Upper lobe of left lung (tissue), 6 donors: ENCODE results near the gene CNIH2. TPM values are rescaled to one million over a fixed set of nuclear protein-coding genes. Genes with fewer than 3 reads are reported as not detected.

ENCODE experiments used
- ATAC-seq, 2 donors: fragments of 200-7000 bp; cut with Tn5 transposase; one replicate each; pipeline ENCODE4 v1.9.1; 2022; ENCODE audit warnings: mild to moderate bottlenecking in 2 of 2, moderate library complexity in 2 of 2; ENCODE audit not compliant: low FRiP score in 2 of 2
- DNase-seq, 2 donors: peaks; one replicate each; pipeline ENCODE4 v3.0.0-alpha.2; 2019 to 2020
- H3K27ac ChIP-seq, 4 donors: fragments of 200-600 bp; sonication (generic); one replicate each; pipeline ENCODE4 v1.5.1; 2016 to 2019
- H3K27me3 ChIP-seq, 4 donors: fragments of 200-600 bp; sonication (generic); one replicate each; pipeline ENCODE4 v1.5.1; 2017 to 2019
- H3K36me3 ChIP-seq, 4 donors: fragments of 200-600 bp; sonication (generic); one replicate each; pipeline ENCODE4 v1.5.1; 2016 to 2019
- H3K4me1 ChIP-seq, 4 donors: fragments of 200-600 bp; sonication (generic); one replicate each; pipeline ENCODE4 v1.5.1; 2018 to 2019
- H3K4me3 ChIP-seq, 4 donors: fragments of 200-600 bp; sonication (generic); one replicate each; pipeline ENCODE4 v1.5.1; 2017 to 2019; ENCODE audit warnings: mild to moderate bottlenecking in 2 of 4, moderate library complexity in 1 of 4
- H3K9me3 ChIP-seq, 4 donors: fragments of 200-600 bp; sonication (generic); one replicate each; pipeline ENCODE4 v1.5.1; 2018 to 2019
- EP300 ChIP-seq, 4 donors: sonication (generic); formaldehyde crosslinking; IDR thresholded peaks; one replicate each; pipeline ENCODE4 v1.5.1; 2017; ENCODE audit warnings: antibody characterized with exemption in 4 of 4, control low read depth in 2 of 4
- POLR2A ChIP-seq, 4 donors: fragments of 450-650 bp; IDR thresholded peaks; one replicate each; pipeline ENCODE4 v1.5.1; 2016 to 2017; ENCODE audit warnings: antibody characterized with exemption in 4 of 4, mild to moderate bottlenecking in 2 of 4
- POLR2AphosphoS5 ChIP-seq, 2 donors: sonication (generic); formaldehyde crosslinking; IDR thresholded peaks; one replicate each; pipeline ENCODE4 v1.5.1; 2017; ENCODE audit warnings: antibody characterized with exemption in 2 of 2
- WGBS, 2 donors: methylation state at CpG; one replicate each; pipeline ENCODE4 v1.1.5; 2017 to 2018; 5-methylcytosine and 5-hydroxymethylcytosine counted together
- total RNA-seq, 6 donors: library from RNA; depleted of rRNA in 4 of 6; stranded (reverse); fragments of >200 nt in 4 of 6; gene quantifications; one replicate each; pipeline versions ENCODE4 v1.1.0 to v1.2.1, GENCODE V29; 2016 to 2021
- TF ChIP-seq, protein P1 (sequence below), 6 experiments: fragments of 450-650 bp in 4 of 6; fragments of 200-600 bp in 2 of 6; sonication (generic) in 2 of 6; IDR thresholded peaks; one replicate each; pipeline ENCODE4 v1.5.1; 2016 to 2019; ENCODE audit warnings: antibody characterized with exemption in 6 of 6
- donor health status: DM: no; HTN: no; CAD: no; lungs with moderate emphysema.
- donor health status: DM: no; HTN: yes; CAD: no; lungs with severe emphysema.

The CNIH2 gene
- total RNA-seq, 6 donors from 2014 or later, result 1.4 to 2.0 (median 1.6) TPM; not detected in 2

DNA sequence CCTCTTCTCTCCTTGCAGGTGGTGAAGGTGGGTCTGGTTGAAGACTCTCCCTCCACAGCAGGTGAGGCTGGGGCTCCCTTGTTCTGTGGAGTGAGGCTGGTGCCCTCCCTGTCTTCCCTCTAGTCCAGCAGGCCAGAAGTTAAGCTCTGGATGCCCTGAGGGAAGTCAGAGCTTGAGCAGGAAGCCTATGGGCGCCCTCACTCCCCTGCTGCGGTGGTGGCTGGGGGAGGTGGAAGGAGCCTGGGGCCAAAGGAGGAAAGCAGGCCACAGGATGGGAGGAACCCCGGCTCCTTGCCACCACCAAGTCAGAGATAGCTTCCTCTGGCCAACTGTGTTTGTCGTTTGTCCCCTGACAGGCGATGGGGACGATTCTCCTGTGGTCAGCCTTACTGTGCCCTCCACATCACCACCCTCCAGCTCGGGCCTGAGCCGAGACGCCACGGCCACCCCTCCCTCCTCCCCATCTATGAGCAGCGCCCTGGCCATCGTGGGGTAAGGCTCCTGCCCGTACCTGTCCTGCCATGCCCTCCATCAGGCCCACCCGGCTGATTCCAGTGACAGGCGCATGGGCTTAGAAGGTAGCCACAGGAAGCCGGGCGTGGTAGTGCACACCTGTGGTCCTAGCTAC is 39.1 kb upstream of the CNIH2 start:
- WGBS, 2 donors, result 88 to 94% methylated on average over 11 to 17 of the region's 17 CpGs
- peaks cover 16 to 96% (median 78%) of the 10 kb centered on the region in 4 donors for H3K36me3 ChIP-seq
- DNase-seq (no peak), ATAC-seq (no peak)
- H3K4me3 ChIP-seq, result no peak overlapping the region
- no peak for TF ChIP-seq EP300 (IDR thresholded peaks at IDR 0.05)
- TF ChIP-seq, protein P1, sequence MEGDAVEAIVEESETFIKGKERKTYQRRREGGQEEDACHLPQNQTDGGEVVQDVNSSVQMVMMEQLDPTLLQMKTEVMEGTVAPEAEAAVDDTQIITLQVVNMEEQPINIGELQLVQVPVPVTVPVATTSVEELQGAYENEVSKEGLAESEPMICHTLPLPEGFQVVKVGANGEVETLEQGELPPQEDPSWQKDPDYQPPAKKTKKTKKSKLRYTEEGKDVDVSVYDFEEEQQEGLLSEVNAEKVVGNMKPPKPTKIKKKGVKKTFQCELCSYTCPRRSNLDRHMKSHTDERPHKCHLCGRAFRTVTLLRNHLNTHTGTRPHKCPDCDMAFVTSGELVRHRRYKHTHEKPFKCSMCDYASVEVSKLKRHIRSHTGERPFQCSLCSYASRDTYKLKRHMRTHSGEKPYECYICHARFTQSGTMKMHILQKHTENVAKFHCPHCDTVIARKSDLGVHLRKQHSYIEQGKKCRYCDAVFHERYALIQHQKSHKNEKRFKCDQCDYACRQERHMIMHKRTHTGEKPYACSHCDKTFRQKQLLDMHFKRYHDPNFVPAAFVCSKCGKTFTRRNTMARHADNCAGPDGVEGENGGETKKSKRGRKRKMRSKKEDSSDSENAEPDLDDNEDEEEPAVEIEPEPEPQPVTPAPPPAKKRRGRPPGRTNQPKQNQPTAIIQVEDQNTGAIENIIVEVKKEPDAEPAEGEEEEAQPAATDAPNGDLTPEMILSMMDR (IDR thresholded peaks at IDR 0.05), result no peak
- TF ChIP-seq POLR2A (IDR thresholded peaks at IDR 0.05), result no peak
- TF ChIP-seq POLR2AphosphoS5 (IDR thresholded peaks at IDR 0.05), result no peak
- no peaks in the 10 kb centered on the region for H3K4me1 ChIP-seq
- H3K27ac ChIP-seq, result no peak overlapping the region
- no peaks in the 10 kb centered on the region for H3K9me3 ChIP-seq
- H3K27me3 ChIP-seq, result no peaks in the 10 kb centered on the region

GRCh38 chr11:66239511-66239910 is 38.5 kb upstream of the CNIH2 start:
- ATAC-seq (no peak), DNase-seq (no peak)
- Histone ChIP-seq H3K36me3 (peaks cover 10 to 96% (median 77%) of the 10 kb centered on the region in 4 donors), H3K27ac (no peak overlapping the region), H3K4me3 (no peak overlapping the region), H3K27me3 (no peaks in the 10 kb centered on the region), H3K9me3 (no peaks in the 10 kb centered on the region), H3K4me1 (no peaks in the 10 kb centered on the region)
- TF ChIP-seq POLR2AphosphoS5 (IDR thresholded peaks at IDR 0.05) (no peak), POLR2A (IDR thresholded peaks at IDR 0.05) (no peak), EP300 (IDR thresholded peaks at IDR 0.05) (no peak)
- TF ChIP-seq, protein P1 (IDR thresholded peaks at IDR 0.05), result no peak
- WGBS, 2 donors, result 79 to 83% methylated on average over 3 of the region's 3 CpGs

- Histone ChIP-seq H3K27ac (no peak overlapping the region), H3K4me1 (no peaks in the 10 kb centered on the region), H3K36me3 (peaks cover 9 to 96% (median 76%) of the 10 kb centered on the region in 4 donors), H3K4me3 (no peak overlapping the region), H3K27me3 (no peaks in the 10 kb centered on the region), H3K9me3 (no peaks in the 10 kb centered on the region)
- 81 to 85% methylated on average over 24 to 25 of the region's 25 CpGs for WGBS, 2 donors
- no peak for TF ChIP-seq POLR2A (IDR thresholded peaks at IDR 0.05)
- TF ChIP-seq, protein P1 (IDR thresholded peaks at IDR 0.05), result no peak
- TF ChIP-seq POLR2AphosphoS5 (IDR thresholded peaks at IDR 0.05), result no peak
- no peak for TF ChIP-seq EP300 (IDR thresholded peaks at IDR 0.05)
- DNase-seq (no peak), ATAC-seq (no peak)
These were observed 37.8 kb upstream of the CNIH2 start for GRCh38 chr11:66239998-66240780.

DNA sequence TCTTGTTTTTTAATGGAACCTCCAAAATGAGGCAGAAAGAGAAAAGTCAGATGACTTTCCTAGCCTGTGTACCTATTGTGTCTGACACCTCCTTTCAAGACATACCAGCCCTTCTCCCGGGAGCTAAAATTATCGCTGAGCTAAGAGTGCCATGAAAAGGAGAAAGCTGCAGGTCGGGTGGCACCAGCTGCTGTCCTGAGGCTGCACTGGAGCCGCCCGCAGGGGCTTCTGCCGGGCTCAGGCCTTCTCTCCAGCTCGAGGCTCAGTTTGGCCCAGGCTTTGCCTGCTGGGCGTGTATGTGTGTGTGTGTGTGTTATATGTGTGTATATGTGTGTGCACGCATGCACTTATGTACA is 37.2 kb upstream of the CNIH2 start:
- no peak for DNase-seq
- H3K36me3 ChIP-seq, result peaks cover 7 to 92% (median 71%) of the 10 kb centered on the region in 4 donors

More for the DNA sequence above, 37.2 kb upstream of the CNIH2 start:
- 83 to 93% methylated on average over 7 to 9 of the region's 9 CpGs for WGBS, 2 donors
- no peak for ATAC-seq
- no peaks in the 10 kb centered on the region for H3K9me3 ChIP-seq
- H3K27me3 ChIP-seq, result no peaks in the 10 kb centered on the region
- no peaks in the 10 kb centered on the region for H3K4me1 ChIP-seq
- H3K4me3 ChIP-seq, result no peak overlapping the region
- TF ChIP-seq POLR2AphosphoS5 (IDR thresholded peaks at IDR 0.05) (no peak), POLR2A (IDR thresholded peaks at IDR 0.05) (no peak), EP300 (IDR thresholded peaks at IDR 0.05) (no peak)
- TF ChIP-seq, protein P1 (IDR thresholded peaks at IDR 0.05), result no peak
- H3K27ac ChIP-seq, result no peak overlapping the region
